Neural progenitor cell (in vitro differentiated cells): ENCODE measurements around the gene GNAI3.

ENCODE experiments used
- EZH2phosphoT487 ChIP-seq: fragments of 200-600 bp; sonication (generic); IDR thresholded peaks from 2 replicates; pipeline ENCODE4 v1.6.1; 2017; ENCODE audit warnings: antibody characterized with exemption
- TF ChIP-seq, protein P1 (sequence below): fragments of 200-600 bp; sonication (generic); IDR thresholded peaks from 2 replicates; pipeline ENCODE4 v1.5.1; 2017; ENCODE audit warnings: antibody characterized with exemption, mild to moderate bottlenecking

DNA sequence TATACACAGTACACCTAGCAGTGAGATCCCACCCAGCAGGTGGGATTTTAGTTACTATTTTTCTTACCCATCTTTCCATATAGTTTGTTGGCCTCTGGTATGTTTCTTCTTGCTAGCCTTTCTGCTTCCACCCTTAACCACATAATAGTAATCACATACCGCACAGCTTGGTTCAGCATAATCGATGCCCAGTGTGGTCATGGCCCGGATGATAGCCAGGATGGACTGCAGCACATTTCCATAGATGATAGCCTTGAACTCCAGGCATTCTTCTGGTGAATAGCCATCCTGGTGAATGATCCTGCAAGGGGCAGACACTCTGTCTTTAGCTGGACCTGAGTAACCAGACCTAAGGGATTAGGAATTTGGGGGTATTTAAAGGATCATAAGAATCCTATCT is 61.5 kb downstream of the GNAI3 start:
- TF ChIP-seq, protein P1, sequence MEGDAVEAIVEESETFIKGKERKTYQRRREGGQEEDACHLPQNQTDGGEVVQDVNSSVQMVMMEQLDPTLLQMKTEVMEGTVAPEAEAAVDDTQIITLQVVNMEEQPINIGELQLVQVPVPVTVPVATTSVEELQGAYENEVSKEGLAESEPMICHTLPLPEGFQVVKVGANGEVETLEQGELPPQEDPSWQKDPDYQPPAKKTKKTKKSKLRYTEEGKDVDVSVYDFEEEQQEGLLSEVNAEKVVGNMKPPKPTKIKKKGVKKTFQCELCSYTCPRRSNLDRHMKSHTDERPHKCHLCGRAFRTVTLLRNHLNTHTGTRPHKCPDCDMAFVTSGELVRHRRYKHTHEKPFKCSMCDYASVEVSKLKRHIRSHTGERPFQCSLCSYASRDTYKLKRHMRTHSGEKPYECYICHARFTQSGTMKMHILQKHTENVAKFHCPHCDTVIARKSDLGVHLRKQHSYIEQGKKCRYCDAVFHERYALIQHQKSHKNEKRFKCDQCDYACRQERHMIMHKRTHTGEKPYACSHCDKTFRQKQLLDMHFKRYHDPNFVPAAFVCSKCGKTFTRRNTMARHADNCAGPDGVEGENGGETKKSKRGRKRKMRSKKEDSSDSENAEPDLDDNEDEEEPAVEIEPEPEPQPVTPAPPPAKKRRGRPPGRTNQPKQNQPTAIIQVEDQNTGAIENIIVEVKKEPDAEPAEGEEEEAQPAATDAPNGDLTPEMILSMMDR = no peak
- no peak for TF ChIP-seq EZH2phosphoT487
